Frontal cortex (tissue), 4 donors: ENCODE data around the gene GAK. TPM values are rescaled to one million over a fixed set of nuclear protein-coding genes. Genes with fewer than 3 reads are reported as not detected.

Experiments used
- DNase-seq, 2 donors: peaks; one replicate each; pipeline ENCODE4 v3.0.0; 2012; ENCODE audit warnings: low spot score in 2 of 2
- FAIRE-seq: peaks from 2 replicates; lab custom pipeline; 2012; peaks lifted over from hg19 to GRCh38; lab: Jason Lieb, UNC
- total RNA-seq: library from RNA; depleted of rRNA; stranded (reverse); fragments of >200 nt; gene quantifications from one replicate; pipeline ENCODE4 v1.2.3, GENCODE V29; 2014
- donor health status: control.
- donor health status: control.
- donor health status: control.

Gene GAK
- total RNA-seq, 1 donor from 2014 or later = 38.3 TPM

DNA sequence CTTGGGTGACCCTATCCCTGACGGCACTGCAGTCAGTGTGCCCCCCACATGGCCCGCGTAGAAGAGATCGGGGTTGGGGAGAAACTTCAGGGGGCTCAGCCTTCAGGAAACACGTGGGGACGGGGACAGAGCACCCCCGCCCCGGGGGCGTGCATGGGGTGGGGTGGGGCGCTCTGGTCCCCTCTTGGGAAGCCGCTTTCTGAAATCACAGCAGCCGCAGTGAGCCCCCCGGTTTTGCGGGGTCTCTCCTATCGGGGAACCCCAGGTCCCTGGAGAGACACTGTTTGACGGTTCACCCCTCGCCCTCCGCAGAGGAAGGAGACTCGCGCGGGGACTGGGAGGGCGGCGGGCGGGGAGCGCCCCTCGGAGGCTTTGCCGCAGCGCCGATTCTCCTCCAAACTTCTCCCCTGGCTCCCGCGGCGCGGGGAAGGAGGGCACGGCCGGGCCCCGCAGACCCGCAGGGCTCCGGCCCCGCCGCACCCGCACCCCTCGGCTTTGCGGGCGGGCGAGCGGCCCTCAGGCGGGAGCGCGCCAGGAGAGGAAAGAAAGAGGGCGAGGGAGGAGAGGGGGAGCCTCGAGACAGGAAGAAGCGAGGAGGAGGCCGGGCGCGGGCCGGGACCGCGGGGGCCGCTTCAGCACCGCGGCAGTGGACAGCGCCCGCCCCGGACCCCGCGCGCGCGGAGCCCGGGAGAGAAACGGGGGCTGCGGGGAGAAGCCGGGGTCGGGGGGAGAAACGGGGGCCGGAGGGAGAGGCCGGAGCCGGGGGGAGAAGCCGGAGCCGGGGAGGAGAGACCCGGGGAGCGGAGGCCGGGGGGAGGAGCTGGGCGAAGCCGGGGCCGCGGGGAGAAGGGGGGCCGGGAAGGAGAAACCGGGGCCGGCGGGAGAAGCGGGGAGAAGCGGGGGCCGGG is 106.8 kb downstream of the GAK start:
- DNase-seq (peak; percentile 81 to 82), FAIRE-seq (no peak)

GRCh38 chr4:824461-825062 is 107.6 kb downstream of the GAK start:
- no peak for DNase-seq
- no peak for FAIRE-seq

GRCh38 chr4:823761-824460 is 108.2 kb downstream of the GAK start:
- FAIRE-seq (no peak), DNase-seq (no peak)

GRCh38 chr4:823176-823760 is 108.8 kb downstream of the GAK start:
- no peak for FAIRE-seq
- DNase-seq = no peak

GRCh38 chr4:822361-823175 is 109.5 kb downstream of the GAK start:
- FAIRE-seq (no peak), DNase-seq (no peak)

- FAIRE-seq (no peak), DNase-seq (no peak)
These were observed 110.5 kb downstream of the GAK start for GRCh38 chr4:821631-822030.

DNA sequence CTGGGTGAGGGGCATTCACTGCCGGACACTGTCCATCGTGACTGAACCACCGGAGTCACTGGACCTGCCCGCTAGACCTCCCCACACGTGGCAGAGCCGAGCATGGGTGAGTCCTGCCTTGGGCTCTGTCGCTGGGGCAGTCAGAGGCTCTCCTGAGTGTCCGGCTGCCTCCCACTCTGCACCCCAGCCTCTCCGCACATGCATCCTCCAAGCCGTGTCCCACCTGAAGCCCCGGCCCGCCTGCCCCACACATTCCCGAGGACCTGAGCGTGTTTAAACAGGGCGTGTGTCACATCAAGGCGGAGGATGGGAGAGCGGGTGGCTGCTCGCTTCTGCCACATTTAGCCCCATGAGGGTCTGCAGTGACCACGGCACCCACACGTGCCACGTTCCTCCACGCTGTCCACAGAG is 110.9 kb downstream of the GAK start:
- FAIRE-seq (no peak), DNase-seq (no peak)

GRCh38 chr4:820230-821172 is 111.6 kb downstream of the GAK start:
- DNase-seq (no peak), FAIRE-seq (no peak)

- FAIRE-seq (no peak), DNase-seq (no peak)
These were observed 112.5 kb downstream of the GAK start for GRCh38 chr4:819401-820229.

DNA sequence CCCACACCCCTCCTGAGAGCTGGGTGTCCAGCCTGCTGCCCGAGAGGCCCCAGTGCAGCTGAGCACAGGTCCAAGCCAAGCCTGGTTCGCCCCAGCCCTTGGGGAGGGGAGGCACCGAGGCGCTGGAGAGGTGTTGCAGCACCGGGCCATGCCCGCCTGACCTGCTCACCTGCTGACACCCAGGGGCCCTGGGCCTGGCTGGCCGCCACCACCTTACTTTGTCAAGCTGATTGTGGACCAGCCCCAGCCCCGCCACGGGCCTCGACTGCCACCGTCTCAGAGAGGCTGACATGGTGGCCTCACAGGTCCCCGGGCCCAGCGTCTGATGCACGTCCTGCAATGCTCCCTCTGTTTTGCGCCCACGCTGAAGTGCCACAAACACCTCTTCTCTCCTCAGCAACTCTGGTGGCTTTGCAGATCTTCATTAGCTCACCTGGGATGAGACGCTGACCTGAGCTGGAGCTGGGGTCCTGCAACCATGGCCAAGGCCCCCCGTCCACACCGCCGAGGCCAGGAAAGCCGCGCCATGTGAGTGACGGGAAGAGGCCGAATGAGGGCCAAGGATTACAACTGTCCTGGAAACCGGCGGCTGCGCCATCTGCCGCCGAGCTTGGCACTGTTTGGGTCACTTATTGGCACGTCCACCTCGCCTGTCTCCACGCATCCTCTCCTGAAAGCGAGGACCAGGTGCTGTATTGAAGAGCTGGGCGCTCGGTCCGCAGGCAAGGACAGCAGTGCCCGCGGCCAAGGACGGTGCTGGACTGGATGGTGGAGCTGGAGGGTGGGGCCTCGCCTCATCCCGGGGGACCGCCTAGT is 113.8 kb downstream of the GAK start:
- FAIRE-seq (no peak), DNase-seq (no peak)

DNA sequence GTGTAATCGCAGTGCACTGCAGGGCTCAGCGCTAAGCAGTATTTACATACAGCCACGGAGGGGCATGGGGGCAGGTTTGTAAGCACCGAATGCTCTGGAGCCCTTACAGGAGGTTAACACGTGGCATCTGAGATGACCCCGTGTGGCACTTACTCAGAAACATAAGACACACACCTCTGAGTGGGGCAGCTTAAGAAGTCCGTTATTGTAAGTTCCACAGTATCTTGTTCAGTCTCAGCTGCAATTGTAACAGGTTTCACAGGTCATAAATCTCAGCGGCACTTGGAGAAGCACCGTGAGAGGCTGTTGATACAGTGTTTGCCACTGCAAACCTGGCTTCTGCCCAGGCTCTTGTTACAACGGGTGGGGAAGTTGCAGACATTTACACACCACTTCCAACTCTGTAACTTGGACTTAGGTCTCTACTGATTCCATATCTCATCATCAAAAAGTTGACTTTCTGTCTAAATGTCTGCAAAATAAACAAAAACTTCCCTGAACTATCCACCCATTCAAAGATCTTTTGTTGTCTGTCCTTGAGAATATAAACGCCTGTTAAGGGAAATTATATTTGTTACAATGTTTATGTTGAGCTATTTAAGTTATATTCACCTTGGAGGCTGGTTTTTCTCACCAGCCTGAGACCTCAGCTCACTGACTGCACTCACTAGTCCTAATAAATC is 116.5 kb downstream of the GAK start:
- no peak for FAIRE-seq
- DNase-seq = no peak

GRCh38 chr4:814312-814850 is 117.7 kb downstream of the GAK start:
- DNase-seq (no peak), FAIRE-seq (no peak)

DNA sequence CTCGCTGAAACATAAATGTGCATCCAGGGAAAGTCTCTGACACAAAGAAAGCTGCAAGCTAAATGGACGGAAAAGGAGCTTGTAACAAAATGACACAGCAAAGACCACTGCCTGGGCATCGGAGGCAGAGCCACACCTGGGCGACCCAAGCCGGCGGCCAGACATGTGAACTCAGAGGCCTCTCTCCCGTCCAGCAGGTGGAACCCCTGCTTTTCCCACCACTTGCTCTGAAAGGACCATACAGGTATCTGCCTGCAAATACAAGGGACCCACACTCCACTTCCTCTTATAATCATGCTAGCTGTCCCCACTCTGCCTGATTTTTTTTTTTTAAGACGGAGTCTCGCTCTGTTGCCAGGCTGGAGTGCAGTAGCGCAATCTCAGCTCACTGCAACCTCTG is 118.2 kb downstream of the GAK start:
- no peak for FAIRE-seq
- DNase-seq = no peak

DNA sequence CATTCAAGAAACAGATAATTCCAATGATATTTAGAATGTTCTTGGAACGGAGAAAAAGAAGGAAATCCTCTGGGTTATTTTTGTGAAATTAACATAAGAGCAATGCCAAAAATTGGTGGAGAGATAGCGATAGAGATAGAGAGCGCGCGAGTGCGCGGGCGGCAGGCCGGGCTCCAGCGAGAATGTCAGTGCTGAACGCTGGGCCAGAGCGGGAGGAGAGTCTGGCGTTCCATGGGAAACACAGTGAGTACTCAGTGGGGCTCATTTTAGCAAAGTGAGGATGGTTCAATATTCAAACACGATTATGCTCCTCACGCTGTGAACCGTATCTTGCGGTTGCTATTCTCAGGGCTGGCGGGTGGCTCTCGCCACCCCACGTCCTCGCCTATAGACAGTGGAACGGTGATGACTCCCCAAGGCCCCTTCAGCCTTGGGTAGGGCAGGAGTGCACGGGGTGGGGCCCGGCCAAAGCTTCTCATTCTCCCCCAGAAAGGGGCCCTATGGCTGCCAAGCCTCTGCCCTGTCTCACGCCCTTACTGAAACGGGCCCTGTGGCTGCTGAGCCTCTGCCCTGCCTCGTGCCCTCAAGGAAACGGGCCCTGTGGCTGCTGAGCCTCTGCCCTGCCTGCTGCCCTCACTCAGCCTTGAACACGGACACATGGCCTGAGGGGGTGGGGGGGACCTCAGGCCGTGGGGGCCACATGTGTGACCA is 123.1 kb downstream of the GAK start:
- no peak for DNase-seq
- FAIRE-seq = no peak

DNA sequence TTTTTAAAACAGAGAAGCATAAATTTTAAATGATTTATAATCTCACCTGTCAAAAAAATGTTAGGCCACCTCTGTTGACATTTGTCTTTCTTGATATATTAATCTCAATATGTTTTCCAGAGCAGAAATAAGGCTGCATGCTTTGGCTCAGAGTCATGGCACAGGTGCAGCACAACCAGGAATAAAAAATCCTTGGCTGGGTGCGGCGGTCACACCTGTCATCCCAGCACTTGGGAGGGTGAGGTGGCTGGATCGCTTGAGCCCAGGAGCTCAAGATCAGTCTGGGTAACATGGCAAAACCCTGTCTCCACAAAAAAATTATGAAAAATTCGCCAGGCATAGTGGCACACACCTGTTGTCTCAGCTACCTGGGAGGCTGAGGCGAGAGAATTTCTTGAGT is 124.3 kb downstream of the GAK start:
- no peak for FAIRE-seq

More for the DNA sequence above, 124.3 kb downstream of the GAK start:
- DNase-seq = no peak
